ENCODE measurements around the gene KLHL5.

- TF ChIP-seq EZH2phosphoT487 (IDR thresholded peaks at IDR 0.05; ENCODE audit: borderline replicate concordance): no peak
- TF ChIP-seq, protein P1, sequence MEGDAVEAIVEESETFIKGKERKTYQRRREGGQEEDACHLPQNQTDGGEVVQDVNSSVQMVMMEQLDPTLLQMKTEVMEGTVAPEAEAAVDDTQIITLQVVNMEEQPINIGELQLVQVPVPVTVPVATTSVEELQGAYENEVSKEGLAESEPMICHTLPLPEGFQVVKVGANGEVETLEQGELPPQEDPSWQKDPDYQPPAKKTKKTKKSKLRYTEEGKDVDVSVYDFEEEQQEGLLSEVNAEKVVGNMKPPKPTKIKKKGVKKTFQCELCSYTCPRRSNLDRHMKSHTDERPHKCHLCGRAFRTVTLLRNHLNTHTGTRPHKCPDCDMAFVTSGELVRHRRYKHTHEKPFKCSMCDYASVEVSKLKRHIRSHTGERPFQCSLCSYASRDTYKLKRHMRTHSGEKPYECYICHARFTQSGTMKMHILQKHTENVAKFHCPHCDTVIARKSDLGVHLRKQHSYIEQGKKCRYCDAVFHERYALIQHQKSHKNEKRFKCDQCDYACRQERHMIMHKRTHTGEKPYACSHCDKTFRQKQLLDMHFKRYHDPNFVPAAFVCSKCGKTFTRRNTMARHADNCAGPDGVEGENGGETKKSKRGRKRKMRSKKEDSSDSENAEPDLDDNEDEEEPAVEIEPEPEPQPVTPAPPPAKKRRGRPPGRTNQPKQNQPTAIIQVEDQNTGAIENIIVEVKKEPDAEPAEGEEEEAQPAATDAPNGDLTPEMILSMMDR (conservative IDR thresholded peaks at IDR 0.05; ENCODE audit: low read length): no peak
Measured at GRCh38 chr4:39039108-39039507, 22.9 kb upstream of the KLHL5 start.

All from Loucy (cell line).